CD4-positive, alpha-beta memory T cell (primary cell): Measurements from ENCODE around the gene TSHZ2. TPM values are rescaled to one million over a fixed set of nuclear protein-coding genes. Genes with fewer than 3 reads are reported as not detected.
A peak's percentile ranks its signal among the peaks of the same experiment; 100 is the strongest.
"Not testable (repeated sequence)": the region's sequence is repeated elsewhere in the genome, so short reads cannot be mapped to it uniquely, and the experiment has no call there.

Experiments
- CTCF ChIA-PET: fragments of 350-600 bp; sonication (Branson Sonifier 250); formaldehyde crosslinking; loops from one replicate; lab custom pipeline; 2021; ENCODE audit warnings: inconsistent platforms; ENCODE audit not compliant: partially characterized antibody; lab: Charles Lee
- POLR2A ChIA-PET: fragments of 350-600 bp; sonication (Branson Sonifier 250); formaldehyde crosslinking; loops from one replicate; lab custom pipeline; 2021; ENCODE audit not compliant: partially characterized antibody; lab: Charles Lee
- DNase-seq, 5 donors: peaks; one replicate each; pipeline versions ENCODE4 v3.0.0 to v3.0.0-alpha.2; 2020 to 2022; ENCODE audit warnings: mixed read lengths in 1 of 5
- H3K27ac ChIP-seq: one replicate; pipeline ENCODE4 v1.7.0; 2013; ENCODE audit warnings: low read depth, low read length
- H3K27me3 ChIP-seq: 2 replicates; pipeline ENCODE4 v1.7.0; 2013; ENCODE audit warnings: mild to moderate bottlenecking, low read length, moderate library complexity; ENCODE audit not compliant: insufficient read depth
- H3K36me3 ChIP-seq: 2 replicates; pipeline ENCODE4 v1.7.0; 2013; ENCODE audit warnings: mild to moderate bottlenecking, low read length, moderate library complexity; ENCODE audit not compliant: insufficient read depth
- H3K4me1 ChIP-seq: 2 replicates; pipeline ENCODE4 v1.7.0; 2013; ENCODE audit warnings: mild to moderate bottlenecking, low read length, moderate library complexity; ENCODE audit not compliant: insufficient read depth
- H3K4me3 ChIP-seq, 2 donors: one replicate each; pipeline ENCODE4 v1.7.0; 2013; ENCODE audit warnings: low read length in 2 of 2, mild to moderate bottlenecking in 1 of 2
- H3K9me3 ChIP-seq, 2 donors: one replicate each; pipeline ENCODE4 v1.7.0; 2013; ENCODE audit warnings: low read length in 2 of 2, control low read depth in 1 of 2; ENCODE audit not compliant: control insufficient read depth in 1 of 2
- H3K27ac Mint-ChIP-seq, 7 donors: one replicate each; pipeline ENCODE4 v1.8.0; 2020 to 2021; ENCODE audit warnings: mixed read lengths in 7 of 7, mild to moderate bottlenecking in 6 of 7, inconsistent platforms in 3 of 7, moderate library complexity in 3 of 7
- H3K27me3 Mint-ChIP-seq, 2 donors: one replicate each; pipeline ENCODE4 v1.8.0; 2020 to 2021; ENCODE audit warnings: mixed read lengths in 2 of 2
- H3K36me3 Mint-ChIP-seq, 2 donors: one replicate each; pipeline ENCODE4 v1.8.0; 2020 to 2021; ENCODE audit warnings: mixed read lengths in 2 of 2, inconsistent platforms in 1 of 2, mild to moderate bottlenecking in 1 of 2
- H3K4me1 Mint-ChIP-seq, 4 donors: one replicate each; pipeline ENCODE4 v1.8.0; 2020 to 2021; ENCODE audit warnings: mixed read lengths in 4 of 4, mild to moderate bottlenecking in 1 of 4
- H3K4me3 Mint-ChIP-seq, 8 donors: one replicate each; pipeline ENCODE4 v1.8.0; 2020 to 2021; ENCODE audit warnings: mixed read lengths in 8 of 8, mild to moderate bottlenecking in 7 of 8, moderate library complexity in 6 of 8, inconsistent platforms in 3 of 8
- H3K9me3 Mint-ChIP-seq, 8 donors: one replicate each; pipeline ENCODE4 v1.8.0; 2020 to 2021; ENCODE audit warnings: mixed read lengths in 8 of 8, mild to moderate bottlenecking in 5 of 8, inconsistent platforms in 3 of 8, moderate library complexity in 1 of 8
- intact Hi-C: fragments of 100-400 bp; cut with micrococcal nuclease; formaldehyde crosslinking; loops from one replicate; pipeline ENCODE4 v1.15.1; 2023
- polyA plus RNA-seq, 2 donors: library from polyadenylated mRNA; unstranded; fragments of 300-500 nt; fragmentation: Illumina TruSeq; gene quantifications; one replicate each; pipeline ENCODE4 v1.2.3, GENCODE V29; 2021
- total RNA-seq, 2 experiments: library from RNA; stranded (reverse); gene quantifications; one replicate each; pipeline ENCODE4 v1.2.3, GENCODE V29; 2021

Gene TSHZ2
- total and polyA plus RNA-seq, 4 experiments from 2014 or later, result 2.3 to 31.8 (median 17.1) TPM

- H3K27me3 ChIP-seq, H3K27ac Mint-ChIP-seq, H3K4me1 Mint-ChIP-seq, H3K36me3 ChIP-seq, DNase-seq, H3K4me3 ChIP-seq, H3K27ac ChIP-seq, H3K4me3 Mint-ChIP-seq, H3K4me1 ChIP-seq, H3K9me3 Mint-ChIP-seq, H3K36me3 Mint-ChIP-seq, H3K27me3 Mint-ChIP-seq, POLR2A ChIA-PET, H3K9me3 ChIP-seq: not testable (repeated sequence)
- CTCF ChIA-PET, result interaction anchor here (1.3 to 2.5 kb wide), 5 partner anchors 502 to 786 kb away, joined by 3 to 11 read pairs (median 5); no protein-coding TSS in a partner anchor
- intact Hi-C loops, result loop anchor here (5.0 kb wide), 1 partner anchor 788 kb away; no protein-coding TSS in a partner anchor
These were observed 441.7 kb downstream of the TSHZ2 start for GRCh38 chr20:53413845-53414244.

- peaks cover 0 to 4% (median 0%) of the 10 kb centered on the region in 8 donors for H3K9me3 Mint-ChIP-seq
- intact Hi-C loops, result no loop called here
- ChIA-PET CTCF (no interaction called here), POLR2A (no interaction called here)
- Histone ChIP-seq H3K4me1 (no peaks in the 10 kb centered on the region), H3K27me3 (no peaks in the 10 kb centered on the region), H3K36me3 (no peaks in the 10 kb centered on the region), H3K9me3 (no peaks in the 10 kb centered on the region), H3K27ac (no peak overlapping the region), H3K4me3 (no peak overlapping the region)
- H3K27ac Mint-ChIP-seq, result no peak overlapping the region
- peaks cover 0 to 3% (median under 1%) of the 10 kb centered on the region in 4 donors for H3K4me1 Mint-ChIP-seq
- no peak overlapping the region for H3K4me3 Mint-ChIP-seq
- peaks cover 0 to 4% of the 10 kb centered on the region in 2 donors for H3K36me3 Mint-ChIP-seq
- no peak for DNase-seq
- H3K27me3 Mint-ChIP-seq, result no peaks in the 10 kb centered on the region
These were observed 447.7 kb downstream of the TSHZ2 start for GRCh38 chr20:53419693-53420460.

GRCh38 chr20:53421343-53421742, 449.2 kb downstream of the TSHZ2 start:
- no peak for DNase-seq
- H3K4me3 Mint-ChIP-seq, result no peak overlapping the region
- H3K27me3 ChIP-seq, result no peaks in the 10 kb centered on the region
- H3K4me1 Mint-ChIP-seq, result peaks cover 0 to 3% (median under 1%) of the 10 kb centered on the region in 4 donors
- no peak overlapping the region for H3K27ac ChIP-seq
- peaks cover 0 to 4% (median 0%) of the 10 kb centered on the region in 8 donors for H3K9me3 Mint-ChIP-seq
- H3K4me3 ChIP-seq, result no peak overlapping the region
- intact Hi-C loops, result no loop called here
- H3K9me3 ChIP-seq, result no peaks in the 10 kb centered on the region
- peaks cover 0 to 6% of the 10 kb centered on the region in 2 donors for H3K36me3 Mint-ChIP-seq
- H3K36me3 ChIP-seq, result no peaks in the 10 kb centered on the region
- no peaks in the 10 kb centered on the region for H3K4me1 ChIP-seq
- H3K27me3 Mint-ChIP-seq, result peaks cover 1 to 2% of the 10 kb centered on the region in 2 donors
- H3K27ac Mint-ChIP-seq, result no peak overlapping the region
- ChIA-PET CTCF (no interaction called here), POLR2A (no interaction called here)

- H3K27me3 Mint-ChIP-seq, result peaks cover 1 to 2% of the 10 kb centered on the region in 2 donors
- H3K9me3 Mint-ChIP-seq, result peaks cover 0 to 4% (median 0%) of the 10 kb centered on the region in 8 donors
- Histone ChIP-seq H3K9me3 (no peaks in the 10 kb centered on the region), H3K4me1 (no peaks in the 10 kb centered on the region), H3K27ac (no peak overlapping the region), H3K36me3 (no peaks in the 10 kb centered on the region), H3K4me3 (no peak overlapping the region), H3K27me3 (no peaks in the 10 kb centered on the region)
- DNase-seq, result no peak
- ChIA-PET CTCF (no interaction called here), POLR2A (no interaction called here)
- H3K27ac Mint-ChIP-seq, result no peak overlapping the region
- H3K4me3 Mint-ChIP-seq, result no peak overlapping the region
- intact Hi-C loops, result no loop called here
- peaks cover 0 to 6% of the 10 kb centered on the region in 2 donors for H3K36me3 Mint-ChIP-seq
- peaks cover 0 to 3% (median under 1%) of the 10 kb centered on the region in 4 donors for H3K4me1 Mint-ChIP-seq
These were observed 449.9 kb downstream of the TSHZ2 start for GRCh38 chr20:53422039-53422438.

GRCh38 chr20:53423587-53424146, 451.5 kb downstream of the TSHZ2 start:
- Mint-ChIP-seq H3K9me3 (peaks cover 0 to 4% (median 0%) of the 10 kb centered on the region in 8 donors), H3K4me1 (peaks cover 0 to 3% (median under 1%) of the 10 kb centered on the region in 4 donors), H3K27me3 (peaks cover 1 to 2% of the 10 kb centered on the region in 2 donors), H3K27ac (no peak overlapping the region), H3K36me3 (peaks cover 0 to 6% of the 10 kb centered on the region in 2 donors), H3K4me3 (no peak overlapping the region)
- intact Hi-C loops, result no loop called here
- no peak overlapping the region for H3K27ac ChIP-seq
- POLR2A ChIA-PET, result no interaction called here
- no peaks in the 10 kb centered on the region for H3K36me3 ChIP-seq
- no peak for DNase-seq
- no peaks in the 10 kb centered on the region for H3K27me3 ChIP-seq
- H3K4me1 ChIP-seq, result no peaks in the 10 kb centered on the region
- no peak overlapping the region for H3K4me3 ChIP-seq
- CTCF ChIA-PET, result no interaction called here
- H3K9me3 ChIP-seq, result no peaks in the 10 kb centered on the region

- intact Hi-C loops, result no loop called here
- H3K27me3 ChIP-seq, result no peaks in the 10 kb centered on the region
- H3K9me3 ChIP-seq, result no peaks in the 10 kb centered on the region
- H3K36me3 Mint-ChIP-seq, result peaks cover 0 to 3% of the 10 kb centered on the region in 2 donors
- no peak overlapping the region for H3K4me3 Mint-ChIP-seq
- peaks cover 0 to 4% (median 0%) of the 10 kb centered on the region in 8 donors for H3K9me3 Mint-ChIP-seq
- no peak for DNase-seq
- no peaks in the 10 kb centered on the region for H3K4me1 ChIP-seq
- H3K4me3 ChIP-seq, result no peak overlapping the region
- peaks cover 0 to 3% (median under 1%) of the 10 kb centered on the region in 4 donors for H3K4me1 Mint-ChIP-seq
- peak overlapping the region in 1 of 7 donors; percentile 27 for H3K27ac Mint-ChIP-seq
- H3K36me3 ChIP-seq, result no peaks in the 10 kb centered on the region
- H3K27me3 Mint-ChIP-seq, result peaks cover 1 to 2% of the 10 kb centered on the region in 2 donors
- ChIA-PET CTCF (no interaction called here), POLR2A (no interaction called here)
- H3K27ac ChIP-seq, result no peak overlapping the region
These were observed 453.3 kb downstream of the TSHZ2 start for GRCh38 chr20:53425481-53425880.

GRCh38 chr20:53425941-53426340, 453.8 kb downstream of the TSHZ2 start:
- Histone ChIP-seq H3K27me3 (no peaks in the 10 kb centered on the region), H3K4me1 (no peaks in the 10 kb centered on the region), H3K27ac (no peak overlapping the region), H3K36me3 (no peaks in the 10 kb centered on the region), H3K4me3 (no peak overlapping the region), H3K9me3 (no peaks in the 10 kb centered on the region)
- Mint-ChIP-seq H3K4me3 (no peak overlapping the region), H3K4me1 (peaks cover 0 to 3% (median under 1%) of the 10 kb centered on the region in 4 donors), H3K27me3 (peaks cover 1 to 2% of the 10 kb centered on the region in 2 donors), H3K36me3 (peaks cover 0 to 3% of the 10 kb centered on the region in 2 donors), H3K27ac (no peak overlapping the region), H3K9me3 (peaks cover 0 to 4% (median 0%) of the 10 kb centered on the region in 8 donors)
- CTCF ChIA-PET, result no interaction called here
- intact Hi-C loops, result no loop called here
- no peak for DNase-seq
- POLR2A ChIA-PET, result no interaction called here
